ENCODE data around the gene P2RY6.

Gene P2RY6

GRCh38 chr11:73265853-73266645 is 6.1 kb upstream of the P2RY6 start:
- Histone ChIP-seq H3K4me3 (ENCODE audit: low read depth in 1 of 2, low read length in 1 of 2) (no peak overlapping the region), H3K36me3 (no peaks in the 10 kb centered on the region), H3K4me1 (ENCODE audit: control insufficient read depth in 1 of 2, insufficient read depth in 1 of 2, low read depth in 1 of 2, low read length in 1 of 2) (peaks cover 0 to 5% of the 10 kb centered on the region in 2 experiments), H3K27ac (no peak overlapping the region), H3K27me3 (peaks cover 61% of the 10 kb centered on the region), H3K9me3 (no peaks in the 10 kb centered on the region)
- no peak for TF ChIP-seq CTCF (IDR thresholded peaks at IDR 0.05)

GRCh38 chr11:73266646-73267020 is 5.5 kb upstream of the P2RY6 start:
- no peak for TF ChIP-seq CTCF (IDR thresholded peaks at IDR 0.05)
- no peak overlapping the region for H3K27ac ChIP-seq
- no peaks in the 10 kb centered on the region for H3K36me3 ChIP-seq
- no peaks in the 10 kb centered on the region for H3K9me3 ChIP-seq
- peaks cover 57% of the 10 kb centered on the region for H3K27me3 ChIP-seq
- H3K4me1 ChIP-seq (ENCODE audit: control insufficient read depth in 1 of 2, insufficient read depth in 1 of 2, low read depth in 1 of 2, low read length in 1 of 2), result peaks cover 0 to 5% of the 10 kb centered on the region in 2 experiments
- H3K4me3 ChIP-seq (ENCODE audit: low read depth in 1 of 2, low read length in 1 of 2), result no peak overlapping the region

DNA sequence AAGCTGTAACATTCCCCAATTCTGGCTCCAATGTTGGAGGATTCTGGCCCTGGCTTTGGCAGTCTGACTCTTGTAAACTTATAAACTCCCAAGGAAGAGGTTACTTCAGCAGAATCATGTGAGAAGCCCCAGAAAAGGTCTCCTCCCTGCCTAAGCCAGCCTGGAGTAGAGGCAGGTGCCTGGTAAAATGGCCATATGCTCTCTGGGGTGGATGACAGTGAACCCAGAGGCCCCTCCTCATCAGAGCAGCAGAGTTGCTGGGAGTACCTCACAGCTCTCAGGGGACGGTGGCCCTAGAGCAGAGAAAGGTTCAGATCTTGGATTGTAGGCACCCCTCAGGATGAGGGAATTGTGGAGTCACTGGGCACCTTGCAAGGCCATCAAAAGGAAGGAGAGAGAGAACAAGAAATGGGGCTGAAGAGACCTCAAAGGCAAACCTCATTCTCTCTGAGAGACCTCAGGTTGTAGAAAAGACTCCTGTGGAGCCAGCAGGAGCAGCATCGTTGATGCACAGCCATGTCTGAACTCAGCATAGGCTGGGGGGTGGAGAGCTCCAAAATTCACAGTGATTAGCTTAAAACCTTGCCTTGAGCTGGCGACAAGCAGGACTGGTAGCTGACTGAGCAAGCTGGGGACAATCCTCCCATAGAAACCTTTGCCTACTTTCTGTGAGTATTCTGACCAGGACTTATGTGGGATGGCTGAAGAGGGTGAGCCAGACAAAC is 4.9 kb upstream of the P2RY6 start:
- Histone ChIP-seq H3K4me1 (ENCODE audit: control insufficient read depth in 1 of 2, insufficient read depth in 1 of 2, low read depth in 1 of 2, low read length in 1 of 2) (peaks cover 4 to 5% of the 10 kb centered on the region in 2 experiments), H3K27me3 (peaks cover 51% of the 10 kb centered on the region), H3K4me3 (ENCODE audit: low read depth in 1 of 2, low read length in 1 of 2) (no peak overlapping the region), H3K9me3 (no peaks in the 10 kb centered on the region), H3K36me3 (no peaks in the 10 kb centered on the region), H3K27ac (no peak overlapping the region)
- no peak for TF ChIP-seq CTCF (IDR thresholded peaks at IDR 0.05)

GRCh38 chr11:73267906-73268540 is 4.1 kb upstream of the P2RY6 start:
- Histone ChIP-seq H3K27me3 (peaks cover 44% of the 10 kb centered on the region), H3K4me1 (ENCODE audit: control insufficient read depth in 1 of 2, insufficient read depth in 1 of 2, low read depth in 1 of 2, low read length in 1 of 2) (peaks cover 4 to 5% of the 10 kb centered on the region in 2 experiments), H3K27ac (no peak overlapping the region), H3K9me3 (no peaks in the 10 kb centered on the region), H3K4me3 (ENCODE audit: low read depth in 1 of 2, low read length in 1 of 2) (no peak overlapping the region), H3K36me3 (no peaks in the 10 kb centered on the region)
- no peak for TF ChIP-seq CTCF (IDR thresholded peaks at IDR 0.05)

GRCh38 chr11:73268671-73269271 is 3.4 kb upstream of the P2RY6 start:
- Histone ChIP-seq H3K9me3 (no peaks in the 10 kb centered on the region), H3K27ac (no peak overlapping the region), H3K4me3 (ENCODE audit: low read depth in 1 of 2, low read length in 1 of 2) (no peak overlapping the region), H3K4me1 (ENCODE audit: control insufficient read depth in 1 of 2, insufficient read depth in 1 of 2, low read depth in 1 of 2, low read length in 1 of 2) (peaks cover 4 to 5% of the 10 kb centered on the region in 2 experiments), H3K36me3 (no peaks in the 10 kb centered on the region), H3K27me3 (peaks cover 36% of the 10 kb centered on the region)
- TF ChIP-seq CTCF (IDR thresholded peaks at IDR 0.05), result no peak

Measured in neutrophil (primary cell).